ENCODE results near the gene EEFSEC. TPM values are rescaled to one million over a fixed set of nuclear protein-coding genes. Genes with fewer than 3 reads are reported as not detected.

The EEFSEC gene
- total RNA-seq, 2 experiments from 2014 or later = 19.2 to 19.6 TPM

DNA sequence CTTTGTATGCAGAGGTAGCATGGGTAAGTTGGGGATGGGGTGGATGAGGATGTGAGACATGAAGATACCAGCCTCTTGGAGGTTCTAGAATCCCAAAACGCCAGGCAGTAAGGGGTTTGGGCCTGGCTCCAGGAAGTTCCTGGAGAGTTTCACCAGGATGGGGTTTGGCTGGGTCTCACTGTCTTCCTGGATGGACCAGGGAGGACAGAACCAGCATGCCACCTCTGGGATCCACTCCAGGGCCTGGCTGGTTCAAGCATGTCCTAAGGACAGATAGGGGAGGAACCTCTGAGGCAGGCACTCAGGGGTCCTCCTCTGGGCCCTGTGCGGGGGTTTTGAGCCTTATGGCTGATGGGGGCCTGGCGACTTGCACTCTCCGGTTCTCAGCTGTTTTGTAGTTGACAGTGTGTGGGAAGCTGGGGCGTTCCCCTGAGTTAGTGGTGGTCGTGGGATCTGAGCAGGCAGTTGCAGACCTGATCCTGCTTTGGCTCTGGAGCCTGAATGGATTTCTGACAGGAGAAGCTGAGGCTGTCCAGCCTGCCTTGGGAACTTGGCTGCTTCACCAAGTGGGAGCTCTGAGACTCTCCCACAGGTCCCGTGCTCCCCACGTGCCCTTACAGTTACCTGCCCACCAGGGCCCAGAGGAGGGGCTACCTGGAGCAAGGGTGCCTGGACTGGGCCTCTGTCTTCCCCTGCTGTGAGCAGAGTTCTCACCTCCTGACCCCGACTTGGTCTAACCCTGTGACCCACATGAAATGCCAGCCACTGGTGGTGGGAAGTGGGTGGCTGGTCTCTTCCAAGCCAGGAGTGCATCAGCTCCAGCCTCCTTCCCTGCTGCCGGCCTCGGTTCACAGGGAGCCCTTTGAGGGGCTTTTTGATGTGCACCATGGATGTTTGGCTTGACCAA is 128.4 kb downstream of the EEFSEC start:
- ChIA-PET POLR2A (no interaction called here), CTCF (interaction anchor here (0.8 to 1.2 kb wide), 2 partner anchors 18 to 41 kb away, joined by 3 read pairs; no protein-coding TSS in a partner anchor)
- no peaks in the 10 kb centered on the region for H3K9me3 Mint-ChIP-seq
- no peaks in the 10 kb centered on the region for H3K4me1 Mint-ChIP-seq (ENCODE audit: low read depth)
- intact Hi-C loops (cut with micrococcal nuclease) = no loop called here
- H3K4me3 Mint-ChIP-seq = no peak overlapping the region
- ATAC-seq (no peak), DNase-seq (no peak)
- H3K27ac Mint-ChIP-seq = no peak overlapping the region
- no peaks in the 10 kb centered on the region for H3K27me3 Mint-ChIP-seq
- TF ChIP-seq, protein P1, sequence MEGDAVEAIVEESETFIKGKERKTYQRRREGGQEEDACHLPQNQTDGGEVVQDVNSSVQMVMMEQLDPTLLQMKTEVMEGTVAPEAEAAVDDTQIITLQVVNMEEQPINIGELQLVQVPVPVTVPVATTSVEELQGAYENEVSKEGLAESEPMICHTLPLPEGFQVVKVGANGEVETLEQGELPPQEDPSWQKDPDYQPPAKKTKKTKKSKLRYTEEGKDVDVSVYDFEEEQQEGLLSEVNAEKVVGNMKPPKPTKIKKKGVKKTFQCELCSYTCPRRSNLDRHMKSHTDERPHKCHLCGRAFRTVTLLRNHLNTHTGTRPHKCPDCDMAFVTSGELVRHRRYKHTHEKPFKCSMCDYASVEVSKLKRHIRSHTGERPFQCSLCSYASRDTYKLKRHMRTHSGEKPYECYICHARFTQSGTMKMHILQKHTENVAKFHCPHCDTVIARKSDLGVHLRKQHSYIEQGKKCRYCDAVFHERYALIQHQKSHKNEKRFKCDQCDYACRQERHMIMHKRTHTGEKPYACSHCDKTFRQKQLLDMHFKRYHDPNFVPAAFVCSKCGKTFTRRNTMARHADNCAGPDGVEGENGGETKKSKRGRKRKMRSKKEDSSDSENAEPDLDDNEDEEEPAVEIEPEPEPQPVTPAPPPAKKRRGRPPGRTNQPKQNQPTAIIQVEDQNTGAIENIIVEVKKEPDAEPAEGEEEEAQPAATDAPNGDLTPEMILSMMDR (IDR thresholded peaks at IDR 0.05) = no peak
- peaks cover 2% of the 10 kb centered on the region for H3K36me3 Mint-ChIP-seq (ENCODE audit: low read depth)

DNA sequence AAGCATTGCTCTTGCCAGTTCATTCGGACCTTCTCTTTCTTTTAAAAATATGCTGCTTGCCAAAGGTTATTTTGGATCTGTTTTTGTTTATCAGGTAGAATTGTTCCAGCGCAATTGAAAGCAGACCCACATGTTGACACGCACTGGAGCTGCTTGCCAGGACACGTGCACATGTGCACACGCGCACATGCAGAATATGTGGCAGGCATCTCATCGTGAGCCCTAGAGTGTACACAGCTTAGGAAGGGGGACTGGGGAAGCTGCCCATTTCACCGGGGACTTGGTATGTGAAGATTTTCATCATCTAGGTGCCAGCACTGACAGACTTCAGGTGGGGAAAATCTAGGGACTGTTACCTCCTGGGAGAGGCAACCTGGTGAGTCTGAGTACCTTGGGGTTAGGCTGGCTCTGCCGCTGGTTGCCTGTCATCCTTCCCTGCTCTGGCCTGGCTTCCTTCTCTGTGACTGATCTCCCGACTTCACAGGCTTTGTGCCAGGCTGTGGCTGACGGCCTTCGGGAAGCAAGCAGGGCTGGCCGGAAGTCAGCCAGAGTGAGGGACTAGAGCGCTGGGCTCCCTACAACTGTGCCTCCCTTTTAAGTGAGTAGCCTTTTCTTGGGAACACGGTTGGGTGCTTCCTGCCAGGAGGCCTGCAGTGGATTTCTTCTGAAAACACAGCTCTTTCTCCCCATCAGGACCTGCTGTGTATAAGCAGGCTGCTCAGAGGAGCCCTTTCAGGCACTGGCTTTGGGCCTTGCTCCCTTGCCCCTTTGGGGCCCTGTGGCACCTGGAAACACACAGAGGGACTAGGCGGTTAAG is 129.3 kb downstream of the EEFSEC start:
- TF ChIP-seq, protein P1 (IDR thresholded peaks at IDR 0.05) = no peak
- ChIA-PET CTCF (interaction anchor here (1.2 kb wide), 1 partner anchor 18 kb away, joined by 3 read pairs; no protein-coding TSS in a partner anchor), POLR2A (no interaction called here)
- peaks cover 5% of the 10 kb centered on the region for H3K4me1 Mint-ChIP-seq (ENCODE audit: low read depth)
- ATAC-seq = no peak
- no peak for DNase-seq
- peaks cover 8% of the 10 kb centered on the region for H3K36me3 Mint-ChIP-seq (ENCODE audit: low read depth)
- no peak overlapping the region for H3K27ac Mint-ChIP-seq
- intact Hi-C loops (cut with micrococcal nuclease) = no loop called here
- H3K9me3 Mint-ChIP-seq = no peaks in the 10 kb centered on the region
- no peaks in the 10 kb centered on the region for H3K27me3 Mint-ChIP-seq
- H3K4me3 Mint-ChIP-seq = no peak overlapping the region

DNA sequence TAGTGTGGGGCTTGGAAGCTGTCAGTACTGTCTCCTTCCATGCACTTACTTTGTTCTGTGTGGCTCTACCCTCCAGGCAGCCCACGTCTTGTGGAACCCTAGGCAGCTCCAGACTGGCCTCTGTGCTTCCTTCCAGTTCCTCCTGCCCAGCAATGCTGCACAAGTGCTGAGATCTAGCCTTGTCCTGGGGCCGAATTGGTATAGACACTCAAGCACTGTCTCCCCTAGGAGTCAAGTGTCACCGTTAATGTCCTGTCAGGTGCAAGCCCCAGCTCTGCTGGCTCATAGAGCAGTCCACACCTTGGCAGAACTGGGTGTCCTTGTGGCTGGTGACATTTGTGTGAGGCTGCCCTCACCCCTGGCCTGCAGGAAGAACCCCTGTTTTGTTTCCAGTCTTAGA is 130.1 kb downstream of the EEFSEC start:
- Mint-ChIP-seq H3K4me3 (no peak overlapping the region), H3K9me3 (no peaks in the 10 kb centered on the region), H3K4me1 (ENCODE audit: low read depth) (peaks cover 5% of the 10 kb centered on the region), H3K27me3 (no peaks in the 10 kb centered on the region), H3K36me3 (ENCODE audit: low read depth) (peaks cover 14% of the 10 kb centered on the region), H3K27ac (no peak overlapping the region)
- TF ChIP-seq, protein P1 (IDR thresholded peaks at IDR 0.05) = no peak
- intact Hi-C loops (cut with micrococcal nuclease) = no loop called here
- ChIA-PET POLR2A (interaction anchor here (0.6 kb wide), 1 partner anchor 12 kb away, joined by 3 read pairs; no protein-coding TSS in a partner anchor), CTCF (interaction anchor here (1.0 kb wide), 1 partner anchor 9 kb away, joined by 3 read pairs; no protein-coding TSS in a partner anchor)
- ATAC-seq (no peak), DNase-seq (no peak)

DNA sequence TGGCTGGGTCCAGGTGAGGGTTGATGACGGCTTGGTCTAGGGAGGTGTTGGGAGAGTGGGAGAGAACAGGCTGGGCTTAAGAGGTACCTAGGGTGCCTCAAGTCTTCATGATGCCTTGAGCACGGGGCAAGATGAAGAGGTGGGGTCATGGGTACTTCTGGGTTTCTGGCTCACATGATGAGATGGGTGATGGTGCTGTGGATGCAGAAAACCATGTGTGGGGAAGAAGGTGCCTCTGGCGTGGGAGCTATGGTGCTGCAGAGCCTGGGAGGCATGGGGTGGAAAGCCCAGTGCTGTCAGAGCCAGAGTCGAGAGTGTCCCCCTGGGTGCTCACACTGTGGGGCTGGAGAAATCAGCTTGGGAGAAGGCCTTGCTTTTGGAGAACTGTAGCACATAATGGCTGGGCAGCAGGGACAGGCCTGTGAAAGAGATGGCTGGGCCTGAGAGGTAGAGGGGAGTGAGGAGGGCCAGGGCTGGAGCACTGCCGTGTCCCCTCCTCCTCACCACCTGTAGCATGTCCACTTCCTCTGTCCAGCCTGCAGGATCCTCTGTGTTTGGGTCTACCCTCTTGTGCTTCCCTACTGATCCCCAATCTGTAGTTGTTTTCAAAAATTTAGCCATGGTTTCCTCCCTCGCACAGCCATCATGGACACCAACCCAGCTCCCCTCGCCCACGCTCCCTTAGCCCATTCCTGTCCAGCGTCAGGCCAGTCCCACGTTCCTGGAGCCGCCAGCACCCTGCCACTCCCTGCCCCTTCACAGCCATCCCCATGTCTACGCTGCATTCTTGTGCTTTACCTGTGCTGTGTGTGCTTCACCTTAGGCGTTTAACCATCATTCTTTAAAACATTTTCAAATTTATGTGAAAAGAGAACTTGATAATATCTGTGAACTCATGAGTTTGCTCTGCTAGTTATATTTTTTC is 132.0 kb downstream of the EEFSEC start:
- ChIA-PET POLR2A (no interaction called here), CTCF (no interaction called here)
- Mint-ChIP-seq H3K9me3 (peaks cover 5% of the 10 kb centered on the region), H3K27ac (no peak overlapping the region), H3K36me3 (ENCODE audit: low read depth) (peaks cover 26% of the 10 kb centered on the region), H3K27me3 (no peaks in the 10 kb centered on the region), H3K4me3 (no peak overlapping the region), H3K4me1 (ENCODE audit: low read depth) (peaks cover 5% of the 10 kb centered on the region)
- TF ChIP-seq, protein P1 (IDR thresholded peaks at IDR 0.05) = no peak
- ATAC-seq (no peak), DNase-seq (no peak)
- intact Hi-C loops (cut with micrococcal nuclease) = no loop called here
